ENCODE measurements around the gene ABCC2. TPM values are rescaled to one million over a fixed set of nuclear protein-coding genes. Genes with fewer than 3 reads are reported as not detected.

Gene ABCC2
- total RNA-seq, 2 experiments from 2014 or later, result 0.38 to 0.59 TPM

DNA sequence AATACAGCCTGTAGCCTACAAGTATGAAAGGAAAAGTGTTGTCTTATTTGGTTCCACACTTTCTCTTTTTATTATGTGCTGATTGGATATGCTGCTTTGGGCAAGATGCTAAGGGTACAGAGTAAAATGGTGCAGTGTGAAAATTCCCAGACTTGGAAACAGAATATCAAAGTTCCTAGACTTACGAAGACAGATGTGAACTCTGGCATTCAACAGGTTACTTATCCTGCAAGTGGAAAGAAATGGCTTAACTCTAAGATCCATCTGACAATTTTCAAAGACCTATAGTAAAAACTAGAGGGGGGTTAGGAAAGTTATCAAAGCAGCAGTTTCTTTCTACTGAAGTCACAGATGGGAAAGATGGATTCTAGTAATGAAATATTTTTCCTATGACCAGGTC lies 26.3 kb upstream of the ABCC2 start:
- no TSS peak for BruUV-seq (replicated peaks)

DNA sequence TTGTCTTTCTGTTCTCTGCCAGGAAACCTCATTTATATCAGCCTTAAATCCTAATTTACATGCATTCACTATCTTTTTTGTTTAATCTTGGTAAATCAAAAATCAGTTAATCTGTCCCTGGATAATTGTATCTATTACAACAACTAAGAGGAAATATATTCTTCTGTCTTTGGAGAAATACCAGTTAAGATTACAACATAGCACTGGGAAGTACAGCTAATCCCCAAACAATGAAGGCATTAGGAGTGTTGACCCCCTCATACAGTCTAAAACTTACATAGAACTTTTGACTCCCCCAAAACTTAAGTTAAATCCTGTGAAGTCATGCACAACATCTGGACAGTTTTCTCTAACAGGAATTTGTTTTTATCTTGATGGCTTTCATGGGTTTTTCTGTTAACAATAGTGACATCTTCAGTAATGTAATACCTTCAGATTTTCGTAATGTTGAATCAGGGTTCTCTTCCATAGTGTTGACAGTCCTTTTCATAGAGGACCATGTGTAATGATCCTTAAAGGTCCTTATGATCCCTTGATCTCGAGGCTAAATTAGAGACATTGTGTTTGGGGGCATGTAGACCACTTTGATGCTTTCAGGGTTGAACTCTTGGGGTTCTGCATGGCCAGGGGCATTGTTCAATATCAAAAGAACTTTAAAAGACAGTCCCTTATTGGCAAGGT lies 24.1 kb upstream of the ABCC2 start:
- H3K4me2 ChIP-seq (ENCODE audit: low read length), result no peak overlapping the region
- no TSS peak for BruUV-seq (replicated peaks)
- TF ChIP-seq CTCF (conservative IDR thresholded peaks at IDR 0.05; ENCODE audit: low read length) (no peak), EZH2phosphoT487 (IDR thresholded peaks at IDR 0.05; ENCODE audit: borderline replicate concordance, low read depth, low read length) (no peak)
- H2AFZ ChIP-seq (ENCODE audit: low read length), result no peak overlapping the region
- H3K27ac ChIP-seq (ENCODE audit: low read depth, low read length, poor library complexity, severe bottlenecking), result no peak overlapping the region
- intact Hi-C loops (cut with micrococcal nuclease; ENCODE audit: unreplicated experiment), result no loop called here
- H3K9me2 ChIP-seq (ENCODE audit: insufficient read depth, low read length), result no peaks in the 10 kb centered on the region
- peaks cover 90% of the 10 kb centered on the region for H3K36me3 ChIP-seq (ENCODE audit: insufficient read depth, low read length)
- H3K4me1 ChIP-seq (ENCODE audit: insufficient read depth, low read length, poor library complexity, severe bottlenecking), result peaks cover 14% of the 10 kb centered on the region
- H4K20me1 ChIP-seq (ENCODE audit: insufficient read depth, low read length), result no peaks in the 10 kb centered on the region
- ChIA-PET POLR2A (interaction anchor here (1.2 kb wide), 1 partner anchor 18 kb away, joined by 3 read pairs; no protein-coding TSS in a partner anchor), CTCF (ENCODE audit: unreplicated experiment) (no interaction called here)
- H3K9me3 ChIP-seq (ENCODE audit: low read length), result no peaks in the 10 kb centered on the region
- no peaks in the 10 kb centered on the region for H3K79me2 ChIP-seq (ENCODE audit: insufficient read depth, low read depth, low read length)
- no peak for DNase-seq (ENCODE audit: low spot score)
- no peak overlapping the region for H3K4me3 ChIP-seq (ENCODE audit: low read depth, low read length, poor library complexity, severe bottlenecking)

More for the DNA sequence above, 26.3 kb upstream of the ABCC2 start:
- TF ChIP-seq CTCF (conservative IDR thresholded peaks at IDR 0.05; ENCODE audit: low read length) (no peak), EZH2phosphoT487 (IDR thresholded peaks at IDR 0.05; ENCODE audit: borderline replicate concordance, low read depth, low read length) (no peak)
- Histone ChIP-seq H3K4me2 (ENCODE audit: low read length) (peak overlapping the region; percentile 6), H3K9me3 (ENCODE audit: low read length) (no peaks in the 10 kb centered on the region), H4K20me1 (ENCODE audit: insufficient read depth, low read length) (no peaks in the 10 kb centered on the region), H3K4me1 (ENCODE audit: insufficient read depth, low read length, poor library complexity, severe bottlenecking) (peaks cover 14% of the 10 kb centered on the region), H3K27ac (ENCODE audit: low read depth, low read length, poor library complexity, severe bottlenecking) (no peak overlapping the region), H3K4me3 (ENCODE audit: low read depth, low read length, poor library complexity, severe bottlenecking) (no peak overlapping the region), H2AFZ (ENCODE audit: low read length) (no peak overlapping the region), H3K36me3 (ENCODE audit: insufficient read depth, low read length) (peaks cover 100% of the 10 kb centered on the region), H3K79me2 (ENCODE audit: insufficient read depth, low read depth, low read length) (no peaks in the 10 kb centered on the region), H3K9me2 (ENCODE audit: insufficient read depth, low read length) (no peaks in the 10 kb centered on the region)
- CTCF ChIA-PET (ENCODE audit: unreplicated experiment), result no interaction called here
- POLR2A ChIA-PET, result no interaction called here
- intact Hi-C loops (cut with micrococcal nuclease; ENCODE audit: unreplicated experiment), result no loop called here
- no peak for DNase-seq (ENCODE audit: low spot score)

DNA sequence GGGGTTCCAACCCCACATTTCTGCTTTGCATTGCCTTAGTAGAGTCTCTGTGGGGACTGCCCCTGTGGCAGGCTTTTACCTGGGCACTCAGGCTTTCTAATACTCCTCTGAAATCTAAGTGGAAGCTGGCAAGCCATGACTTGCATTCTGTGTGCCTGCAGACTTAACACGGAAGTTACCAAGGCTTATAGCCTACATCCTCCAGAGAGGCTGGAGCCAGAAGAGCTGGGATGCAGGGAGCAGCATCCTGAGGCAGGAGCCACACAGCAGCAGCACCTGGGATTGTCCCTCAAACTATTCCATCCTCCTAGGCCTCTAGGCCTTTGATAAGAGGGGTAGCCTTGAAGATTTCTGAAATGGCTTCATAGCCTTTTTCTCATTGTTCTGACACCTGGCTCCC lies 22.1 kb upstream of the ABCC2 start:
- no peak overlapping the region for H3K4me3 ChIP-seq (ENCODE audit: low read depth, low read length, poor library complexity, severe bottlenecking)
- no TSS peak for BruUV-seq (replicated peaks)
- DNase-seq (ENCODE audit: low spot score), result no peak
- H3K4me1 ChIP-seq (ENCODE audit: insufficient read depth, low read length, poor library complexity, severe bottlenecking), result peaks cover 14% of the 10 kb centered on the region
- CTCF ChIA-PET (ENCODE audit: unreplicated experiment), result no interaction called here
- intact Hi-C loops (cut with micrococcal nuclease; ENCODE audit: unreplicated experiment), result no loop called here
- no peaks in the 10 kb centered on the region for H3K9me3 ChIP-seq (ENCODE audit: low read length)
- no peak overlapping the region for H2AFZ ChIP-seq (ENCODE audit: low read length)
- no peaks in the 10 kb centered on the region for H3K79me2 ChIP-seq (ENCODE audit: insufficient read depth, low read depth, low read length)
- no peak overlapping the region for H3K4me2 ChIP-seq (ENCODE audit: low read length)
- no peak overlapping the region for H3K27ac ChIP-seq (ENCODE audit: low read depth, low read length, poor library complexity, severe bottlenecking)
- no peaks in the 10 kb centered on the region for H3K9me2 ChIP-seq (ENCODE audit: insufficient read depth, low read length)
- POLR2A ChIA-PET, result no interaction called here
- H4K20me1 ChIP-seq (ENCODE audit: insufficient read depth, low read length), result no peaks in the 10 kb centered on the region
- H3K36me3 ChIP-seq (ENCODE audit: insufficient read depth, low read length), result peaks cover 71% of the 10 kb centered on the region
- TF ChIP-seq CTCF (conservative IDR thresholded peaks at IDR 0.05; ENCODE audit: low read length) (no peak), EZH2phosphoT487 (IDR thresholded peaks at IDR 0.05; ENCODE audit: borderline replicate concordance, low read depth, low read length) (no peak)

All from OCI-LY7 (cell line).